HG03354 (cell line): ENCODE results near the gene MEGF11.

Experiments used
- ATAC-seq: cut with Tn5 transposase; IDR thresholded peaks from one replicate; pipeline ENCODE4 v1.9.1; 2021; ENCODE audit warnings: mild to moderate bottlenecking; ENCODE audit not compliant: unreplicated experiment, poor library complexity, severe bottlenecking

The MEGF11 gene

DNA sequence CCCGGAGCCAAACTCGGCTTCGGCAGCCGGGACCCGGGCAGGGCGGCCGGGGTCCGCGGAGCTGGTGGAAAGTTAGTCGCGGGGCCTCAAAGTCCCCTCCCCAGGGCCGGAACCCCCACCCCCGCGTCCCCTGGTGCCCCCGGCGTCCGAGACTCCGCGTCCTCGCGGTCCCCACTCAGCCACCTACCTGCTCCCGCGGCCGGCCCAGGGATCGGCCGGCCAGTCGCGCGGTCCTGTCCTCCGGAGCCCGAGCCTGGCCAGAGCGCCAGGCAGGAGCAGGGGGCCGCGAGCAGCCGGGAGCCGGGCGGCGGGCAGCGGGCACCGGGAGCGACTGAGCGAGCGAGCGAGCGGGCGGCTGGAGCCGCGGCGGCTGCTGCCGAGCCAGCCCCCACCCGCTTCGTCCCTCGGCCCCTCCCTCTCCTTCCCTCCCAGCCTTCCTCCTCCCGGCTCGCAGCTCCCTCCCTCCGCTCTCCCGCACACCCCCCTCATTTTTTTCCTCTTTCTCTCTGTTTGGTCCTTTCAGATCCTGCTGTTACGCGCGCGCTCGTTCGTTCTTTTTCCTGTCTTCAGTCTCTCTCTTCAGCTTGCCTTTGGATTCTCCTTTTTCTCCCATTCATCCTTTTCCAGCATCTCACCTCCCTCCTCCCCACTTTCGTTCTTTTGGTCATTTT is at the start of gene MEGF11:
MEGF11 (minus strand) TSS at position 333 of the 671 bp plus-strand sequence. CDS start 125,347 bp downstream, outside the sequence.
- no peak for ATAC-seq

DNA sequence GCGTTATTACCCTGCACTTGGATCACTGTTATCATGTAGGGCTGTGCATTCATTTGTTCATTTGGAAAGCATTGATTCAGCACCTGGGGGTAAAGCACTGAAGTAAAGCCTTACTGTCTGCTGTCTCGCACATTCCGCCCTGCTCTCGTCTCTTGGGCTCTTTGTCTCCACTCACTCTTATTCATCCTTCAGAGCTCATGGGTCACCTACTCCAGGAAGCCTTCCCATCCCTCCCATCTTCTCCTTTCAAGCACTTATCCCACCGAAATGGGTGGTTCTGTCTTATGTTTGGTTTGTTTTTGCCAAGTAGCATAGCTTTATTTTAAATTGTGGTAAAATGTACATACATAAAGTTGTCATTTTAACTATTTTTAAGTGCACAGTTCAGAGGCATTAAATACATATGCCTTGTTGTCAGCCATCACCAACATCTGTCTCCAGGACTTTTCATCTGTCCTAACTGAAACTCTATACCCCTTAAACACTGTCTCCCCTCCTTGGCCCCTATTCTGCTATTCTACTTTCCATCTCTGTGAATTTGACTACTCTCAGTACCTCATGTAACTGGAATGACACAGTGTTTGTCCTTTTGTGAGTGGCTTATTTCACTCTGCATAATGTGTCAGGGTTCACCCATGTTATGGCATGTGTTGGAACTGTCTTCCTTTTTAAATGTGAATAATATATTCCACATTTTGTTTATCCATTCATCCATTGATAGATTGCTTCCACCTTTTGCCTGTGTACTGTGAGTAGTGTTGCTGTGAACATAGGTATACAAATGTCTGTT is 49.1 kb upstream of the MEGF11 start:
- ATAC-seq: no peak

DNA sequence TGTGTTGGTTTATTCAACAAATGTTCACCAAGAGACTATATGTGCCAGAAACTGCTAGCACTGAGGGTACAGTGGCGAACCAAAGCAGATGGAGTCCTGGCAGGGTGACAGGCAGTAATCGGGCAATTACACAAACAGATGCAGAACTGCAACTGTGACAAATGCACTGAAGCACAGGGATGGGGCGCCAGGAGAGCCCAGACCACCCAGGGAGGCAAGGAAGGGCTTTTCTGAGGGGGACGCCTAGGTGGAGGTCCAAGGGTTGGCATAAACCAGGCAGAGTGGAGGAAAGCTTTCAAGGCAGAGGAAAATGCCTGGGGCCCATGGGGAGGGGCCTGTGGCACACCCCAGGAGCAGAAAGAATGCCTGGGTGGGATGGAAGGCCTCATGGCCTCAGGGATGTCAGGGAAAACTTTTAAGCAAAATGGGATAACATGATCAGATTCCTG is 45.3 kb upstream of the MEGF11 start:
- ATAC-seq: no peak

DNA sequence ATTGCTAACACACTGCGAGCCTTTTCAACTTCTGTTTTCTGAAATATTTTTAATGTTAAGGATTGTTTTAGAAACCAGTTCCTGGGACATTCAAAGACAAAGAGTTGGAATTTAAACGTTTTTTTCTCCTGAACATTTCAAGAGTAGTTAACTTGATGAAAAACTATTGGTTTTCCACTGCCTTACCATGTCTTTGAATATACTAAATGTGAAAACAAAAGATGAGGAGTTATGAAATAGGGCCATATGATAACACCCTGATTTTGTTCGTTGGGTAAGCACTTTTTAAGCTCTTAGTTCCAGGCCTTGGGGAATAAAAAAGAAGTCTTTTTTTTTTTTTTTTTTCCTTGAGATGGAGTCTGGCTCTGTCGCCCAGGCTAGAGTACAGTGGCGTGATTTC is 42.6 kb upstream of the MEGF11 start:
- ATAC-seq: no peak

DNA sequence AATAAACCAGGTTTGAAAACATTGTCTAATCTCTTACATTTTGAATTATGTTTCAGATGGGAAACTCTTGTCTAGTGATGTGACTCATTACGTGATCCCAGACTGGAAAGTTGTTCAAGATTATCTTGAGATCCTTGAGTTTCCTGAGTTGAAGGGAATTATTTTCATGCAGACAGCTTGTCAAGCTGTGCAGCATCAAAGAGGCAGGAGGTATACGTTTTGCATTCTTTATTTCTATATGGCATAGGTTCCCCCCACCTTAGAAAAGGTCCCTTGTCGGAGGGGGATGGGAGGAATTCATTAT is 41.3 kb upstream of the MEGF11 start:
- no peak for ATAC-seq

DNA sequence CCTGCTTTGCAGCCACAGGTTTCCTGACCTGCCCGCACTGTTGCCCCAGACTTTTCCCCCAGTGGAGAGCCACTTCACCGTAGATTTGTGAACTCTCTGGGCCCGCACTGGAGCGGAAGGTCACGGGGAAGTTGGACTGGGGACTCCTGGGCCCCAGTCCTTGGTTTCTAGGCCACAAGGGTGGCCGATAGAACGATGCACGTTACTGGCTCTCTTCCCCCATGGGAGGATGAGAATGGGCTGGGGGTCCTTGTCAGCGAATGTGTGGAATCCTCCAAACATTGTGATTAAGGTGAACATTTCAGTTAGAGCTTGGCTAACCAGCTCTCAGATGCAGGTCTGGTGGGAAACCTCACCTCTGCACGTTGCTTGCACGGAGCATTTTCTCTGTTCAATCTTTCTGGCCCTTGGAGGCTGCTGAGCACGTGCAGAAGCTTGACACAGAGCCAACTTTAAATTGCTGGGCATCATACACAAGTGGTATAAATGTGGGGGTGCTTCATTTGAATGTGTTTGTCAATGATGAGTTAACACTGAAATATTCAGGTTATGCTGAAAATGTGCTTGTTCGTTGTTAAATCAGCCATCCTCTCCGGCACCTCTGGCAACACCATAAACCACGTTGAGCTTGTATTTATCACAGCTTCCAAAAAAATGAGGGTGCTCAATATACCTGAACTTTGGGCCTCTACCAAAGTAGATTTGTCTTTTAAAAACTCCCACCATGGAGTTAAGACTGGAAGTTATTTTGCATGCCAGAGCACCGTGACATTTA is 40.8 kb upstream of the MEGF11 start:
- peak; percentile 8 for ATAC-seq

DNA sequence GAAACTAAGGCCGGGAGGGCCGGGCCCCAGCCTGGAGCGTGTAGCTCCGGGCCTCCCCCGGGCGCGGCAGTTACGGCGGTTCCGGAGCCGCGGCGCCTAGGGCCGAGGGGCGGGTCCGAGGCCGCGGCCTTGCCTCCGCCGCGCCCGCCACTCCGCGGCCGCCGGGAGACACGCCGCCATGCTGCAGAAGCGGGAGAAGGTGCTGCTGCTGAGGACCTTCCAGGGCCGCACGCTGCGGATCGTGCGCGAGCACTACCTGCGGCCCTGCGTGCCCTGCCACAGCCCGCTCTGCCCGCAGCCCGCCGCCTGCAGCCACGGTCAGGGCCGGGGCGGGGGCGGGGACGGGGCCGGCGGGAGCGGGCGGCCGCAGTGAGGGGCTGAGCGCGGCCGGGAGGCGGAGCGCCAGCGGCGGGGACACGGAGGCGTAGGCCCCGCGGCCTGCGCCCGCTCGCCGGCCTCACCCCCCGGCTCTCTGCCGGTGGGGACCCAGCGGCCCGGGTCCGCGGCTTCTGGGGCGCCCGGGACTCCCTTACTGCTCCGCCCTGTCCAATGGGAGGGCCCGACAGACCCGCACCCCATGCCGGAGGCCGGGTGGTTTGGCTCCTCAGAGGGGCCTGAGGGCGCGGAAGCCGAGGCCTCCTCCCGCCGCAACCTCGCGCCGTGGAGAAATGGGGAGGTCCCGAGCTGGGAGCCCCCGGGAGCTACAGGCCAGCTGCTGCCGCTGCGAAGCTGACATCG is 40.0 kb upstream of the MEGF11 start, which contains the start of gene DIS3L:
DIS3L (plus strand) TSS at position 150 of the 738 bp plus-strand sequence; CDS start at position 179, 29 bp downstream.
- ATAC-seq: peak; percentile 68

DNA sequence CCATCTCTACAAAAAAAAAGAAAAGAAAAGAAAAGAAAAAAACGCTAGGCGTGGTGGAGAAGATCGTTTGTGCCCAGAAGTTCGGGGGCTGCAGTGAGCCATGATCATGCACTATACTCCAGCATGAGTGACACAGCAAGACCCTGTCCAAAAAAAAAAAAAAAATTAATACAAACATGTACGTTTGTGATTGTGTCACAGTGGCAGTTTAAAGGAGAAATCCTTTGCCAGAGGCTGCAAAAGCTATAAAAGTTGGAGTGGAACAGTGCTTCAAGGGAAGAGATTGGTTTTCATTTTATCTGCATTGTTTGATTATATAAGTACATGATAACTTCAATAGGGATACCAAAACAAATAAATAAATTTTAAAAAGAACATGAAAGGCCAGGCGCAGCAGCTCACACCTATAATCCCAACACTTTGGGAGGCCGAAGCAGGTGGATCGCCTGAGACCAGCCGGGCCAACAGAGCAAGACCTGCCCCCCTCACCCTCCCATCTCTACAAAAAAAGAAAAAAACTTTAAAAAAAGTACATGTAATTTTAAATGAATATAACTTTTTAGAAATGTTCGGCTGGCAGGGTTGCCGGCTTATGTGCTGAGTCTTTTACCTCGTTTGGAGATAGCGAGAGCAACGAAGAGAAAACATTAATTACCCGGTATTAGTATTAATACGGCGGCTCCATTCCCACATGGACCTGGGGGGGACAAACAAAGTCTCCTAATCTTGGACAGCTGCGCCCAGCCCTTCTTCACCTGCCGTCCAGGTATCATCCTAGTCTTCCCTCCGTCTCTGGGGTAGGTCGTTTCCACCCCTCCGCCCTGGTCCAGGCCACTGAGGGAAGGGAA is 39.2 kb upstream of the MEGF11 start:
- ATAC-seq: no peak

DNA sequence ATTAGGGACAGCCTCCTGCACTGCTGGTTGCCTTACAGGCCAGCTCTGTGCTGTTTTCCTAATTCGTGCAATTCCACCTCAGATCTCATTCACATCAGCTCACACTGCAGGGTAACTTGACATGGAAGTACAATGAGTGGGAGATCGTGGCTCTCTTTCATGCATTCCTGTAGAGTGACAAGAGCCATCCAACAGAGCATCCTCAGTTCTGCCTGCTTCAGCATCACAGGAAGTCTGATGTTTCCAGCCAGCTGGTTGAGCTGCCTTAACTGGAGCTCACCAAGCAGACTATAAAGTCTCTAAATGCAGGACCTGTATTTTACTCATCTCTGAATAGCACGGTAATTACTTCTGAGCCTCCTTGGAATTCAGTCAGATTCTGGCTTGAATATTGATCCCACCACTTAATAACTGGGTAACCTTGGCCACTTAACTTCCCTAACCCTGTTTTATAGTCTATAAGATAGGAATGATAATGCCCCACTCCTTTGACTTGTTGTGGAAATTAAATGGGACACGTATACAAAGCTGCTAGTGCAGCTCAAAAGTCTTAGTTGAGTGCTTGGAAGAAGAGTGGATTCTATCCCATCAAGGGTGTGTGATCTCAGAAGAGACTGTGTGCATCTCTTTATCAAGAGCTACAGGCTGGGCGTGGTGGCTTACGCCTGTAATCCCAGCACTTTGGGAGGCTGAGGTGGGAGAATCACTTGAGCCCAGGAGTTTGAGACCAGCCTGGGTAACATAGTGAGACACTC is 38.4 kb upstream of the MEGF11 start:
- ATAC-seq: no peak

DNA sequence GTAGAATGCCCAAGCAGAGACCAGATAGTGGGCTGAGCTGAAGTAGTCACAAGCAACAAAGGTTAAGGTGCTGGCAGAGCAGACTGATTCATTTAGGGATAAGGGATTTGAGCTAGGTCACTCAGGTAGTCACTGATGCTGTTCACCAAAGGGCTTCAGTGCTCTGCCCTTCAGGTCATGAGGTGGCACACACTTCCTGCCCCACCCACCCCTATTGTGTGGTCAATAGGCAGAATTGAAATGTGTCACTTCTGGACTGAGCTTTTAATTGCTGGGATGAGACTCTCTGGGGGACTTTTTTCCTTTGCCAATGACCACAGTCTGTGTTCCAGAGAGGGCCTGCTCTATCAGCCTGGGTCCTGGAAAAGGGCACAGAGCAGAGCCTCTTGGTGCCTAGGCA is 37.0 kb upstream of the MEGF11 start:
- ATAC-seq: no peak

DNA sequence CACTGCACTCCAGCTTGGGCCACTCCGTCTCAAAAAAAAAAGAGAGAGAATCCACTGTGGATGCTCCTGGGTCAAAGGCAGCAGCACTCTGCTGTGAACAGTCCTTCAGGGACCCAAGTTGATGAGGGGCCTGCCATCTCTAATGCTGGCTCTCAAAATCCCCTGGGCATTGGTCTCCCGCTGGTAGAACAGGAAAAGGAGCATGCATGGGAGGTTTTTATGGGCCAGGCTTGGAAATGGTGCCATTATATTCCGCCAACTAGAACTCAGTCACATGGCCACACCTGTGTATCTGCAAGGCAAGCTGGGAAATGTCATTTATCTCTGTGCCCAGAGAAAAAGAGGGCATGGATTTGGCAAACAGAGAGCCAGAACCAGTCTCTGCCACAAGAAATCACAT is 36.5 kb upstream of the MEGF11 start:
- ATAC-seq: no peak

DNA sequence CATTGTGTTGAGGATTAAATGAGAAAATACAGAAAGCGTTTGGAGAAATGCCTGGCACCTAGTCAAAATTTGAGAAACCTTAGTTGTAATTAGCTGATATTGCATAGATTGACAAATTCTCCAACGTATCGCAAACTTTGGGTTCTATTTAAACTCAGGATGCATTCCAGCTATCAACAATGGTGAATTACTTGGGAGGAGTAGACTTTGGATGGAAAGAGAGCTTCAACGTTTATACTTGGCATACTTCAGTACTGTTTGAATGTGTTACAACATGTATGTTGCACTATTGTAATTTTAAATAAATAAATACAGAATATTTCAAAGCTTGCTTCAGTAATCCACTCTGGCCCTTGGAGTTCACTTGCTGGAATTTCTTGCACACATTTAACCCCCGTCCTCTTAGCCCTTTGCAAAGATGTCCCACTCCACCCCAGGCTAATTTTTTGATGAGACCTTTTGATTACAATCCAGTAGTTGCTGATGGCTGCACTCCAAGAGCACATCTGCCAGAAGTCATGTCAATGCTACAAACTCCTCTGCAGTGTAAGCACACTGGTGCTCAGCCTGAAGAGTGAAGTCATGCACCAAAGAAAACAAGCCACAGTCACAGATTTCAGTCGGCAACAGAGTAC is 35.1 kb upstream of the MEGF11 start:
- ATAC-seq: no peak

DNA sequence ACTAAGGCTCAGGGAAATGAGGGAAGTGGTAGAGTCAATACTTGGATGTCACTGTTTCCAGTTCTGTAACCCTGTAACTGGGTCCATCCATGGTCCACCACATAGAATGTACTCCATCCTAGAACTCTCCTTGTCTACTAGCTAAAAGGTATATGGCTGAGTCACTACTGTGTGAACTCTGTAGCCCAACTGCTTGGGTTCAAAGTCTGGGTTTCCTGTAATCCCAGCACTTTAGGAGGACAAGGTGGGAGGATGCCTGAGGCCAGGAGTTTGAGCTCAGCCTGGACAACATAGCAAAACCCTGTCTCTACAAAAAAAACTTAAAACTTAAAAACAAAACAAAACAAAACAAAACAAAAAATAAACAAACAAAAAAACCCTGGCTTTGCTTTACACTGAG is 34.5 kb upstream of the MEGF11 start:
- ATAC-seq: no peak

DNA sequence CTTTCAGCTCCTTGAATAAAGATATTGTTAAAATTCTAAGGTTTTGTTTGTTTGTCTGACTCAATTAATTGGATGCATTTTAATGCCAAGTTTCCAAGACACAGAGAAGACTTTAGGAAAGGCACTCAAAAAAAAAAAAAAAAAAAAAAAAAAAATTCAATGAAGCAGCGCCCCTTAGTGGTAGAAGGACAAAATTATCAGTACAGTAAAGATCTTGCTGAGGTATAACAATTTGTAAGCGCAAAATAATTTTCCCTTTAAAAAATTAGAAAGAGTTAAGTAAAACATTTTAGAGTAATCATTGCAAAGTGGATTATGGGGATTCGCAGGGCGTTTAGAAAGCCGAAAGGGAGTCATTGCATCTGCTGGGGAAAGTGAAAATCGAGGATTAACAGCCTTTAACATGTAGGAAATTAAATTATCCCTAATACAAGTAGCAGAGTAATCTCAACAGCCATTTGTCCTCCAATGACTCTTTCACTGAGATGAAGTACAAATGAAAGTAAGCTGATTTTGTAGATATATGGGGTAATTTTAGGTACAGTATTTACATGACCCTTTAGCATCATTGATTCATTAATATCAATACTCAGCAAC is 34.0 kb upstream of the MEGF11 start:
- ATAC-seq: no peak

DNA sequence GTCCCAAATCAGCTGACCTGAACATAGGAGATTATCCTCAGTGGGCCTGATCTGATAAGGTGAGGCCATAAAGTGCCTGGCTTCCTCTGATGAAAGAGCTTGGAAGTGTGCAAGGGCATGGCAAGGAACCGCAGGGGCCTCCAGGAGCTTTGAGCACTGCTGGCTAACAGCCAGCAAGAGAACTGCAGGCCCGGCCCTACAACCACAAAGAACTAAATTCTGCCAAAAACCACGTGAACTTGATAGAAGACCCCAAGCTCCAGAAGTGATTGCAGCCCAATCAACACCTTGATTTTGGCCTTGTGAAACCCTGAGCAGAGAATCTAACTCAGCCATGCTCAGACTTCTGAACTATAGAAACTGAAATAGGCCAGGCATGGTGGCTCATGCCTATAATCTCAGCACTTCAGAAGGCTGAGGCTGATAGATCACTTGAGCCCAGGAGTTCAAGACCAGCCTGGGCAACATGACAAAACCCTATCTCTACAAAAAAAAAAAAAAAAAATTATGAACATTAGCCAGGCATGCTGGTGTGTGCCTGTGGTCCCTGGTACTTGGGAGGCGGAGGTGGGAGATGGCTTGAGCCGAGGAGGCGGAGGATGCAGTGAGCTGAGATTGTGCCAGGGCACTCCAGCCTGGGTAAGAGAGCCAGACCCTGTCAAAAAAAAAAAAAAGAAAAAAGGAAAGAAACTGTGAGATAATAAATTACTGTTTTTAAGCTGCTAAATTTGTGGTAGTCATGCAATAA is 32.2 kb upstream of the MEGF11 start:
- no peak for ATAC-seq

DNA sequence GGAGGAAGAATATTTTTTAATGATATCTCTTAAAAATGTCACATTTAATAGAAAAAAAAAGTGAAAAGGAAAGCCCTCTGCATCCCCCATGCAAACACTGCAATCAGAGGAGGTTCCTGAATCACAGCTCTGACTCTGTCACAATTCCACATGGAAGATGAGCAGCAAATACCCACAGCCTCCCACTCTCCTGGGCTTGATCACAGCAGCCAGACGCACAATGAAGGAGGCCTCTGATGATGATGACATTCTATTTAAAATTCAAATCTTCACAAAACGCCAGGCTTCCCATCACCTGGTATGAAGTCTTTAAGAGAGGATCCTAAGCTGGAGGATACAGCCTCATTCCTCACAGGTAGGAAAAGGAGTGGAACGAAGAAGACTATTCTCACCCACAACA is 30.7 kb upstream of the MEGF11 start:
- no peak for ATAC-seq

DNA sequence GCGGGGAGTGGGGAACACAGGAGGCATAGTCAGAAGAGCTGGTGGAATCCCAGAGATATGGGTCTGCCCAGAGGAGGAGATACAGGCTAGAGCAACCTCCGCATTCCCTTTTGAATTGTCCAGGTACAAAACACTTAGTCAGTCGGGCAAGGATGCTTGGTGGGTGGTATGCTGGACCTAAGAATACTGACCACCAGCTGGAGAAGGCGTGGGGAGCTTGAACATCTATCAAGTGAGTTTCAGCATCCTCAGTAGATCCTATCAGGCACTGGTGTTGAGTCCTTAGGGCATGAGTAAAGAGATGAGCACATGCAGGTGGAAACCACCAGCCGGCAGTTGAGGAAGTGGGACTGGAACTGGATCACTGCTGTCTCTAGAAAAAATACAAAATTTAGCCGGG is 25.1 kb upstream of the MEGF11 start:
- ATAC-seq: no peak
